BE2C (cell line): ENCODE results near the gene PRR4.

Experiments
- DNase-seq: peaks from one replicate; pipeline ENCODE4 v3.0.0-alpha.2; 2020
- H3K27me3 ChIP-seq: fragments of 250-450 bp; sonication (Bioruptor Pico); 2 replicates; pipeline ENCODE4 v1.5.1; 2020; ENCODE audit warnings: mild to moderate bottlenecking
- H3K36me3 ChIP-seq: fragments of 250-450 bp; sonication (Bioruptor Pico); 2 replicates; pipeline ENCODE4 v1.5.1; 2020; ENCODE audit warnings: mild to moderate bottlenecking
- H3K4me1 ChIP-seq: fragments of 250-450 bp; sonication (Bioruptor Pico); 2 replicates; pipeline ENCODE4 v1.5.1; 2020
- H3K4me3 ChIP-seq: 2 replicates; pipeline ENCODE4 v1.5.1; 2011; ENCODE audit warnings: low read depth, low read length
- H3K9me3 ChIP-seq: fragments of 250-450 bp; sonication (Bioruptor Pico); 2 replicates; pipeline ENCODE4 v1.5.1; 2020
- CTCF ChIP-seq: IDR thresholded peaks from 2 replicates; pipeline ENCODE4 v1.5.1; 2012; ENCODE audit warnings: mild to moderate bottlenecking, low read depth, low read length

The PRR4 gene

GRCh38 chr12:10811883-10812536, 37.3 kb downstream of the PRR4 start:
- H3K9me3 ChIP-seq: no peaks in the 10 kb centered on the region
- no peaks in the 10 kb centered on the region for H3K4me1 ChIP-seq
- DNase-seq: no peak
- H3K4me3 ChIP-seq: no peak overlapping the region
- H3K27me3 ChIP-seq: peaks cover 10% of the 10 kb centered on the region
- H3K36me3 ChIP-seq: no peaks in the 10 kb centered on the region
- no peak for TF ChIP-seq CTCF

GRCh38 chr12:10810068-10810467, 39.2 kb downstream of the PRR4 start, which contains the start of gene TAS2R9:
TAS2R9 (minus strand) TSS chr12:10810168; CDS start chr12:10810075, 93 bp downstream.
- TF ChIP-seq CTCF: no peak
- no peak within 1 kb of the TSS for H3K4me3 ChIP-seq

GRCh38 chr12:10807186-10807585, 42.1 kb downstream of the PRR4 start, which contains the start of gene TAS2R8:
TAS2R8 (minus strand) TSS chr12:10807286; CDS start chr12:10806980, 306 bp downstream.
- Histone ChIP-seq H3K4me3 (no peak within 1 kb of the TSS), H3K27me3 (peaks cover 9% of the 10 kb centered on the region), H3K4me1 (no peaks in the 10 kb centered on the region), H3K9me3 (no peaks in the 10 kb centered on the region), H3K36me3 (no peaks in the 10 kb centered on the region)
- DNase-seq: no peak
- TF ChIP-seq CTCF: no peak

More at GRCh38 chr12:10810068-10810467, 39.2 kb downstream of the PRR4 start, which contains the start of gene TAS2R9:
- Histone ChIP-seq H3K27me3 (peaks cover 10% of the 10 kb centered on the region), H3K4me1 (no peaks in the 10 kb centered on the region), H3K9me3 (no peaks in the 10 kb centered on the region), H3K36me3 (no peaks in the 10 kb centered on the region)
- no peak for DNase-seq

GRCh38 chr12:10802587-10802986, 46.7 kb downstream of the PRR4 start, which contains the start of gene TAS2R7:
TAS2R7 (minus strand) TSS chr12:10802627; CDS start chr12:10802570, 57 bp downstream.
- Histone ChIP-seq H3K36me3 (no peaks in the 10 kb centered on the region), H3K4me3 (no peak within 1 kb of the TSS), H3K9me3 (no peaks in the 10 kb centered on the region), H3K4me1 (no peaks in the 10 kb centered on the region), H3K27me3 (peaks cover 2% of the 10 kb centered on the region)
- no peak for DNase-seq
- TF ChIP-seq CTCF: no peak

- Histone ChIP-seq H3K36me3 (no peaks in the 10 kb centered on the region), H3K9me3 (no peaks in the 10 kb centered on the region), H3K4me3 (no peak overlapping the region), H3K27me3 (peaks cover 3% of the 10 kb centered on the region), H3K4me1 (no peaks in the 10 kb centered on the region)
- TF ChIP-seq CTCF: no peak
- DNase-seq: no peak
Measured at GRCh38 chr12:10801741-10802140, 47.5 kb downstream of the PRR4 start.
